HL-60/S4 treated with retinoic acid at 250 ng/mL for 4 days and 3 days (cell line): Measurements from ENCODE around the gene OR13A1.
"Not testable (repeated sequence)": the region's sequence is repeated elsewhere in the genome, so short reads cannot be mapped to it uniquely, and the experiment has no call there.

Experiments
- in situ Hi-C: fragments of 300-500 bp; cut with MboI; formaldehyde crosslinking; loops from 2 replicates; pipeline ENCODE4 v1.7.0; 2022; ENCODE audit warnings: low sequenced_read_pairs

OR13A1 gene, protein sequence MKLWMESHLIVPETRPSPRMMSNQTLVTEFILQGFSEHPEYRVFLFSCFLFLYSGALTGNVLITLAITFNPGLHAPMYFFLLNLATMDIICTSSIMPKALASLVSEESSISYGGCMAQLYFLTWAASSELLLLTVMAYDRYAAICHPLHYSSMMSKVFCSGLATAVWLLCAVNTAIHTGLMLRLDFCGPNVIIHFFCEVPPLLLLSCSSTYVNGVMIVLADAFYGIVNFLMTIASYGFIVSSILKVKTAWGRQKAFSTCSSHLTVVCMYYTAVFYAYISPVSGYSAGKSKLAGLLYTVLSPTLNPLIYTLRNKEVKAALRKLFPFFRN

GRCh38 chr10:45315508-45315907 lies at the start of gene OR13A1:
Gene OR13A1 (minus strand): TSS chr10:45315608. CDS start chr10:45304422, 11,186 bp downstream.
- in situ Hi-C loops: no loop called here

DNA sequence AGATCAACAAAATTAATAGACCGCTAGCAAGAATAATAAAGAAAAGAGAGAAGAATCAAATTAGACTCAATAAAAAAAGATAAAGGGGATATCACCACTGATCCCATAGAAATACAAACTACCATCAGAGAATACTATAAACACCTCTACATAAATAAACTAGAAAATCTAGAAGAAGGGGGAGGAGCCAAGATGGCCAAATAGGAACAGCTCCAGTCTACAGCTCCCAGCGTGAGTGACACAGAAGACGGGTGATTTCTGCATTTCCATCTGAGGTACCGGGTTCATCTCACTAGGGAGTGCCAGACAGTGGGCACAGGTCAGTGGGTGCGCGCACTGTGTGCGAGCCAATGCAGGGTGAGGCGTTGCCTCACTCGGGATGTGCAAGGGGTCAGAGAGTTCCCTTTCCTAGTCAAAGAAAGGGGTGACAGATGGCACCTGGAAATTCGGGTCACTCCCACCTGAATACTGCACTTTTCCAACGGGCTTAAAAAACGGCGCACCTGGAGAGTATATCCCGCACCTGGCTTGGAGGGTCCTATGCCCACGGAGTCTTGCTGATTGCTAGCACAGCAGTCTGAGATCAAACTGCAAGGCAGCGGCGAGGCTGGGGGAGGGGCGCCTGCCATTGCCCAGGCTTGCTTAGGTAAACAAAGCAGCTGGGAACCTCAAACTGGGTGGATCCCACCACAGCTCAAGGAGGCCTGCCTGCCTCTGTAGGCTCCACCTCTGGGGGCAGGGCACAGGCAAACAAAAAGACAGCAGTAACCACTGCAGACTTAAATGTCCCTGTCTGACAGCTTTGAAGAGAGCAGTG lies 46.8 kb upstream of the OR13A1 start:
- in situ Hi-C loops: not testable (repeated sequence)

- in situ Hi-C loops: not testable (repeated sequence)
Measured at GRCh38 chr10:45358961-45359360, 43.6 kb upstream of the OR13A1 start.

- in situ Hi-C loops: no loop called here
Measured at GRCh38 chr10:45355494-45355893, 40.1 kb upstream of the OR13A1 start.

- in situ Hi-C loops: no loop called here
Measured at GRCh38 chr10:45354261-45354660, 38.9 kb upstream of the OR13A1 start.

DNA sequence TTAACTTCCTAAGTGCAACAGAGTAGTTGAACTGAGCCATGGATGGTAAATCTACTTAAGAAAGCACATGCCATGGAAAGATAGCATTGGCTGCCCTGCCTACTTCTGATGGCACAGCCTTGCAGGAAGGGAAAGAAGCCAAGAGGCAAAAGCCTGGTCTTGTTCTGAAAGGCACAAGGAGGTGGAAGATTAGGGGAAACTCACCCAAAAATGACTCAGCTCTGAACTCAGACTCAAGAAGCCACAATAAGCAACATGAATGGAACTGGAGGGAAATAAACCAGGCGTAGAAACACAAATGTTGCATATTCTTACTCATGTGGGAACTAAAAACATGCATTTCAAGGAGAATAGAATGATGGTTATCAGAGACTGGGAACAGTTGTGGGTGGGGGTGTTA lies 37.8 kb upstream of the OR13A1 start:
- in situ Hi-C loops: no loop called here

DNA sequence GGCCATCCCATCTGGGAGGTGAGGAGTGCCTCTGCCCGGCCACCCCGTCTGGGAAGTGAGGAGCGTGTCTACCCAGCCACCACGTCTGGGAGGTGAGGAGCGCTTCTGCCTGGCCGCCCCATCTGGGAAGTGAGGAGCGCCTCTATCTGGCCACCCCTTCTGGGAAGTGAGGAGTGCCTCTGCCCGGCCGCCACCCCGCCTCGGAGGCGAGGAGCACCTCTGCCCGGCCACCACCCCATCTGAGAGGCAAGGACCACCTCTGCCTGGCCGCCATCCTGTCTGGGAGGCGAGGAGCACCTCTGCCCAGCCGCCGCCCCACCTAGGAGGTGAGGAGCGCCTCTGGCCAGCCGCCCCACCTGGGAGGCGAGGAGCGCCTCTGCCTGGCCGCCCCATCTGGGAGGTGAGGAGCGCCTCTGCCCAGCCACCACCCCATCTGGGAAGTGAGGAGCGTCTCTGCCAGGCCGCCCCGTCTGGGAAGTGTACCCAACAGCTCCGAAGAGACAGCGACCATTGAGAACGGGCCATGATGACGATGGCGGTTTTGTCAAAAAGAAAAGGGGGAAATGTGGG lies 32.9 kb upstream of the OR13A1 start:
- in situ Hi-C loops: loop anchor here (25.0 kb wide), 1 partner anchor 239 kb away; no protein-coding TSS in a partner anchor

GRCh38 chr10:45347464-45347863 lies 32.1 kb upstream of the OR13A1 start:
- in situ Hi-C loops: loop anchor here (25.0 kb wide), 1 partner anchor 240 kb away; no protein-coding TSS in a partner anchor

- in situ Hi-C loops: loop anchor here (25.0 kb wide), 1 partner anchor 241 kb away; no protein-coding TSS in a partner anchor
Measured at GRCh38 chr10:45346652-45347335, 31.4 kb upstream of the OR13A1 start.

GRCh38 chr10:45340420-45340819 lies 25.0 kb upstream of the OR13A1 start:
- in situ Hi-C loops: loop anchor here (25.0 kb wide), 1 partner anchor 247 kb away; no protein-coding TSS in a partner anchor

DNA sequence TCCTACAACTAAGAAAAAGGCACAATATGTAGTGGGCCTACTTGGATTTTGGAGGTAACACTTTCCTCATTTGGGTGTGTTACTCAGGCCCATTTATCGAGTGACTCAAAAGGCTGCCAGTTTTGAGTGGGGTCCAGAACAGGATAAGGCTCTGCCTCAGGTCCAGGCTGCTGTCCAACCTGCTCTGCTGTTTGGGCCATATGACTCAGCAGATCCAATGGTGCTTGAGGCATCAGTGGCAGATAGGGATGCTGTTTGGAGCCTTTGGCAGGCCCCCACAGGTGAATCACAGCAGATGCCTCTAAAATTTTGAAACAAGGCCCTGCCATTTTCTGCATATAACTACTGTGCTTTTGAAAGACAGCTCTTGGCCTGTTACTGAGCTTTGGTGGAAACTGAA lies 24.5 kb upstream of the OR13A1 start:
- in situ Hi-C loops: loop anchor here (25.0 kb wide), 1 partner anchor 247 kb away; no protein-coding TSS in a partner anchor

GRCh38 chr10:45331824-45332223 lies 16.4 kb upstream of the OR13A1 start:
- in situ Hi-C loops: loop anchor here (25.0 kb wide), 1 partner anchor 255 kb away; no protein-coding TSS in a partner anchor

GRCh38 chr10:45326864-45327263 lies 11.5 kb upstream of the OR13A1 start:
- in situ Hi-C loops: loop anchor here (25.0 kb wide), 1 partner anchor 260 kb away; no protein-coding TSS in a partner anchor

DNA sequence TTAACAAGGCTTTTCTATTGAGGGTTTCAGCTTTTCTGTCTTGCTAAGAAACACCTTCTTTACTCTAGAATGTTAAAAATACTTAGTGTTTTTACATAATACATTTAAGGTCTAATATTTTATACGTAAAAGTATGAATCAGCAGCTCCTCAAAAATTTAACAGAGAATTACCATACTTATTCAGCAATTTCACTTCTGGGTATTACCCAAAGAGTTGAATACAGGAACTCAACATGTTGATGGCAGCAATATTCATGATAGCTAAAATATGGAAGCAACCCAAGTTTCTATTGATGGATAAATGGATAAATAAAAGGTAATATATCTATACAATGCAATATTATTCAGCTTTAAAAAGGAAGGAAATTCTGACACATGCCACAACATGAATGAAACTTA lies 9.7 kb upstream of the OR13A1 start:
- in situ Hi-C loops: loop anchor here (25.0 kb wide), 1 partner anchor 262 kb away; no protein-coding TSS in a partner anchor

- in situ Hi-C loops: no loop called here
Measured at GRCh38 chr10:45319702-45320101, 4.3 kb upstream of the OR13A1 start.

- in situ Hi-C loops: no loop called here
Measured at GRCh38 chr10:45313264-45313873, 2.0 kb downstream of the OR13A1 start.

GRCh38 chr10:45308707-45309106 lies 6.7 kb downstream of the OR13A1 start:
- in situ Hi-C loops: no loop called here

- in situ Hi-C loops: no loop called here
Measured at GRCh38 chr10:45302573-45302972, 12.8 kb downstream of the OR13A1 start.

DNA sequence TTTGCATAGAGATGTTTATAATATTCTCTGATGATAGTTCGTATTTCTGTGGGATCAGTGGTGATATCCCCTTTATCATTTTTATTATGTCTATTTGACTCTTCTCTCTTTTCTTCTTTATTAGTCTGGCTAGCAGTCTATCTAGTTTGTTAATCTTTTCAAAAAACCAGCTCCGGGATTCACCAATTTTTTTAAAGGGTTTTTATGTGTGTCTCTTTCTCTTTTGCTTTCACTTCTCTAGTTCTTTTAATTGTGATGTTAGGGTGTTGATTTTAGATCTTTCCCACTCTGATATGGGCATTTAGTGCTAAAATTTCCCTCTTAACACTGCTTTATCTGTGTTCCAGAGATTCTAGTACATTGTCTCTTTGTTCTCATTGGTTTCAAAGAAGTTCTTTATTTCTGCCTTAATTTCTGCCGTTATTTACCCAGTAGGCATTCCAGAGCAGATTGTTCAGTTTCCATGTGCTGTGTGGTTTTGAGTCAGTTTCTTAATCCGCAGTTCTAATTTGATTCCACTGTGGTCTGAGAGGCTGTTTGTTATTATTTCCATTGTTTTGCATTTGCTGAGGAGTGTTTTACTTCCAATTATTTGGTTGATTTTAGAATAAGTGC lies 17.0 kb downstream of the OR13A1 start:
- in situ Hi-C loops: not testable (repeated sequence)

DNA sequence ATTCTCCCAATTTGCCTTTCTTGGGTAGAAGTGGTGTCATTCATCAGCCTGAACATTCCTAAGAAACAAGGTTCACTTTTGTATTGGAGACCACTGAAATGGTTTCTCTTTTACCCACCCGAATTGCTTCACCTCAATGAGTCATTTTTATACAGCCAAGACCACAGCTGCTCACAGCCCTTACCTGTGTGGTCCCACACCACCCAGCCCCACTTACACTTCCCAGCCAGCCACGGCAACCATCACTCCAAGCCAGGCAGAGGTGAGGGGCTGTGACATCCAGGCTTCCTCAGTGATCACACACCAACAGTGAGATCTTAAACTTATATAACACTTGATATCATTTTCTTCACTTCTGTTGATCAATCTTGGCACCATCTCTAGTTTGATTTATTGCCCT lies 20.7 kb downstream of the OR13A1 start:
- in situ Hi-C loops: no loop called here
